AG09319 (cell line): ENCODE results near the gene KRT222.

Experiments used
- DNase-seq: peaks from one replicate; pipeline ENCODE4 v3.0.0-alpha.2; 2010; ENCODE audit warnings: low read depth; ENCODE audit errors: extremely low read depth
- TF ChIP-seq, protein P1 (sequence below): IDR thresholded peaks from 2 replicates; pipeline ENCODE4 v1.5.1; 2011; ENCODE audit warnings: low read depth, mild to moderate bottlenecking, inconsistent platforms, low read length, moderate library complexity

KRT222 gene

DNA sequence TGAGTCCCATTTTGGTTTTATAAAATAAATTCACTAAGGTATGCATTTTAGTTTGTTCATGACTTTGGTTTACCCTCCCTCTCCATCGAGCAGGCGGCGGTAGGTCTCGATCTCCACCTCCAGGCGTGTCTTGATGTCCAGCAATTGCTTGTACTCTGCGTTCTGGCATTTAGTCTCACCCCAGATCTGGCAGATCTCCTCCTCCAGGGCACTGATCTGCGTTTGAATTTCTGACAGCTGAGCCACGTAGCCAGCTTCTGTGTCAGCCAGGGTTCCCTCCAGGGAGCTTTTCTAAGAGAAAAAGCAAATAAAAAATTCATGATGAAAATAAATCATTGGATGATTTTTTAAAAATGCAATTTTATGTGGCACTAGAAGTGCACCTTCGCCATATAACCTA lies 34.4 kb upstream of the KRT222 start:
- TF ChIP-seq, protein P1, sequence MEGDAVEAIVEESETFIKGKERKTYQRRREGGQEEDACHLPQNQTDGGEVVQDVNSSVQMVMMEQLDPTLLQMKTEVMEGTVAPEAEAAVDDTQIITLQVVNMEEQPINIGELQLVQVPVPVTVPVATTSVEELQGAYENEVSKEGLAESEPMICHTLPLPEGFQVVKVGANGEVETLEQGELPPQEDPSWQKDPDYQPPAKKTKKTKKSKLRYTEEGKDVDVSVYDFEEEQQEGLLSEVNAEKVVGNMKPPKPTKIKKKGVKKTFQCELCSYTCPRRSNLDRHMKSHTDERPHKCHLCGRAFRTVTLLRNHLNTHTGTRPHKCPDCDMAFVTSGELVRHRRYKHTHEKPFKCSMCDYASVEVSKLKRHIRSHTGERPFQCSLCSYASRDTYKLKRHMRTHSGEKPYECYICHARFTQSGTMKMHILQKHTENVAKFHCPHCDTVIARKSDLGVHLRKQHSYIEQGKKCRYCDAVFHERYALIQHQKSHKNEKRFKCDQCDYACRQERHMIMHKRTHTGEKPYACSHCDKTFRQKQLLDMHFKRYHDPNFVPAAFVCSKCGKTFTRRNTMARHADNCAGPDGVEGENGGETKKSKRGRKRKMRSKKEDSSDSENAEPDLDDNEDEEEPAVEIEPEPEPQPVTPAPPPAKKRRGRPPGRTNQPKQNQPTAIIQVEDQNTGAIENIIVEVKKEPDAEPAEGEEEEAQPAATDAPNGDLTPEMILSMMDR: no peak
- no peak for DNase-seq

DNA sequence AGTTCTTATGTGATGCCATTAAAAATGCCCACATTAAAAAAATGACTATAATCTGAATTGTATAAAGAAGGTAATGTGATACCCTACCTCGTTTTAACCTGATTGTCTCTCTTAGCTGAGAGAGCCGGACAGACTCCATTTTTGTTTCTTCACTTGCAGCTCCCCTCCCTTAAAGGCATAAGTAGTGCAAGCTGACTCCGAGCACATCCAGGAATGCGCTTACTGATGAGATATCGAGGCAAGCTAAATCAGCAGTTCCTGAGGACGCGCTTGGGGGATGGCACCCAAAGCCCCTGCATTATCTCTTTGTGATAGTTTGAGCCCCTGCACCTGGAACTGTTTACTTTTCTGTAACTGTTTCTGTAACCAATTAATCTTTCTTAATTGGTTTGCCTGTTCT lies 32.3 kb upstream of the KRT222 start:
- TF ChIP-seq, protein P1: no peak
- DNase-seq: no peak

DNA sequence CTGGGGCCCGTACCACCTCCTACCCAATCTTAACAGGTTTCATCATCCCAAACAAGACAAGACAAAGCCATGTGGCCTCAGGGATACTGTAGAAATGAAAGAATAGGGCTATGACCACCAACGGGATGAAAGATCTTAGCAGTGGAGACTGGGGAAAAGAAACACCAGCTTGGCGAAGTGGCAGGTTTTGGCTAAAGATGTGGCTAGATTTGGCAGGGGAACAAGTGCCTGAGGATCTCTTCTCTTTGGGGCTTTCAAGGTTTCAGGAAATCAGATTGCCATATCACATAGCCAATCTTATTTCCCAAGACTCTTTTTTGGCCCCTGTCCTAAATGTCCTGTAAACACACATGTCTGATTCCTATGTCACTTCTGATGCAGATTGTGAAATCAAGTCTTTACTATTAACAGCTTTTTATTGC lies 31.7 kb upstream of the KRT222 start:
- peak; percentile 4 for DNase-seq

DNA sequence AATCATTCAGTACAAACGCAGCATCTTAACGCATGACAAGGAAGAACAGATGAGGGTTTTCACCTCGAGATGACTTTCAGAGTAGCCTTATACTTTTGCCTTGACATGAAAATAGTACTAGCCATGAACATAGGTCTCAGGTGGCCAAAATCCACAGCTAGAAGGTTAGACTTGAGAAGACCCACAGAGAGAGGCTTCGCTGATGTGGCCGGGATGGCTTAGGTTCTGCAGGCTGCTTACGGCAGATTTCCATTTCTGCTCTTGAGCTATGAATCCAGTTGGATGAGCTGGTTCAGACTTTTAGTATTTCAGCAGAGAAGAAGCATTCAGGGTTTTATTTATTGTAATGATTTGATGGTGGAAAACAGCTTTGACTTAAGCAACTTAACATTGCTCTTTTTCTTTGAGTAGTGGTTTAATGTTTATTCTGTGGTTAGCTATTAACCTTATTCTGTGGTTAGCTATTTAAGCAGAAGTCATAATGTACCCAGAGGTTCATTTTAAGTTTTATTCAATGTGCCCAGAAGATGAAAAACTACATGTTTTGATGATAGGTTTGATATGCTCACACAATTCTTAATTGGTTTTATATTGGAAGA lies 31.0 kb upstream of the KRT222 start:
- no peak for DNase-seq
- TF ChIP-seq, protein P1: no peak

More for the DNA sequence above, 31.7 kb upstream of the KRT222 start:
- TF ChIP-seq, protein P1: no peak

DNA sequence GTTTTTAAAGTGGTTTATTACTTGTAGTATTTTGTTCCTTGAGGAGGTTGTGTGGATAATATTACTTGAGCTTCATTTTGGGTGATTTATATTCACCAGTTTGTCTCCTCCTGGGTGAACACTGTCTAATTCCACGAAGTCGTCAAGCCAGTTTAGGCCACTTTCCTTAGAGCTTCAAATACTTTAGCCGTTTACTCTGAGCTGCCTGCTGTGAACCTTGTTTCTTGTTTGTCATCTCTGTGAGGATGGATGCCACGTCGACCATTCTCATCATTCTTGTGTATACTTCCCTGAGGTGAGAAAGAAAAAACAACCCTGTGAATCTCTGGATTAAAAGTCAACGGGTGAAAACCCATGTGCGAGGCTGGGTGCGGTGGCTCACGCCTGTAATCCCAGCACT lies 29.6 kb upstream of the KRT222 start:
- TF ChIP-seq, protein P1: no peak
- no peak for DNase-seq

DNA sequence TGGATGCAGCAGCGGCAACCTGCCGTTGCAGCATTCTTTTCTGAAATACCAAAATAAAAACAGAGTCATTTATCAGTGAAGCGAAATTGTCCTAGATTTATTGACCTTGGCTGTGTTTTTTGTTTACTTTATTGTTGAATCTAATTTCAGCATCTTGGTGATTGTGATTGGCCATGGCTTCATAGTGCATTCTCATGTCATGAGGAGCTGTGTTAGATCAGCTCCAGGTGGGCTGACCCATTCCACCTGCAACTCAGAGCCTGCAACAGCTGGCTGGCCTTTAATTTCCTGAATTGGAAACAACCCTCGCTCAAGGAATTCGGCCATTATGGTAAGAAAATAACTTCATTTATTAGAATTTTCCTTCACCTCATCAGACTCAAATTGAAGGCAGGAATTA lies 22.1 kb upstream of the KRT222 start:
- no peak for DNase-seq
- TF ChIP-seq, protein P1: no peak

DNA sequence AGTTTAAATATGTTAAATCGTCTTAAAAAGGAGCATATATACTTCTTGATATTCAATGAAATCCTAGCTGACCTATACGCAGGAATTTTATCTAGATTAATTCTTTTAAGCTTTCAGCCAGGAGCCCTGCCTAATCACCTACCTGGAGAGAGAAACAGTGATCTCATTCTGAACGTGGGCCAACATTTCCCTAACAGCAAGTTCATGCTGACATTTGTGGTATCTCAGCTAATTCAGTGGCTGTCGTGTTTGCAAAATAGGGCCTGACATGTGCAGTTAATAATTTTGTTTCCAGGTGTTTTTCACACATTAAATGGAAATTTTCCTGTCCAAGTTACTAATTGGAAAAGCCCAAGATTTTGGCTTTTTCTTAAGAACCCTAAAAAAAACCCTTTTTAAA lies 21.2 kb upstream of the KRT222 start:
- no peak for DNase-seq
- TF ChIP-seq, protein P1: no peak
